Frontal cortex (tissue), 4 donors: ENCODE results near the gene POLE2. TPM values are rescaled to one million over a fixed set of nuclear protein-coding genes. Genes with fewer than 3 reads are reported as not detected.
"Not testable (repeated sequence)": the region's sequence is repeated elsewhere in the genome, so short reads cannot be mapped to it uniquely, and the experiment has no call there.

ENCODE experiments used
- DNase-seq, 2 donors: peaks; one replicate each; pipeline ENCODE4 v3.0.0; 2012; ENCODE audit warnings: low spot score in 2 of 2
- FAIRE-seq: peaks from 2 replicates; lab custom pipeline; 2012; peaks lifted over from hg19 to GRCh38; lab: Jason Lieb, UNC
- total RNA-seq: library from RNA; depleted of rRNA; stranded (reverse); fragments of >200 nt; gene quantifications from one replicate; pipeline ENCODE4 v1.2.3, GENCODE V29; 2014
- donor health status: control.
- donor health status: control.
- donor health status: control.

POLE2 gene, protein sequence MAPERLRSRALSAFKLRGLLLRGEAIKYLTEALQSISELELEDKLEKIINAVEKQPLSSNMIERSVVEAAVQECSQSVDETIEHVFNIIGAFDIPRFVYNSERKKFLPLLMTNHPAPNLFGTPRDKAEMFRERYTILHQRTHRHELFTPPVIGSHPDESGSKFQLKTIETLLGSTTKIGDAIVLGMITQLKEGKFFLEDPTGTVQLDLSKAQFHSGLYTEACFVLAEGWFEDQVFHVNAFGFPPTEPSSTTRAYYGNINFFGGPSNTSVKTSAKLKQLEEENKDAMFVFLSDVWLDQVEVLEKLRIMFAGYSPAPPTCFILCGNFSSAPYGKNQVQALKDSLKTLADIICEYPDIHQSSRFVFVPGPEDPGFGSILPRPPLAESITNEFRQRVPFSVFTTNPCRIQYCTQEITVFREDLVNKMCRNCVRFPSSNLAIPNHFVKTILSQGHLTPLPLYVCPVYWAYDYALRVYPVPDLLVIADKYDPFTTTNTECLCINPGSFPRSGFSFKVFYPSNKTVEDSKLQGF
- total RNA-seq = 5.3 TPM

DNA sequence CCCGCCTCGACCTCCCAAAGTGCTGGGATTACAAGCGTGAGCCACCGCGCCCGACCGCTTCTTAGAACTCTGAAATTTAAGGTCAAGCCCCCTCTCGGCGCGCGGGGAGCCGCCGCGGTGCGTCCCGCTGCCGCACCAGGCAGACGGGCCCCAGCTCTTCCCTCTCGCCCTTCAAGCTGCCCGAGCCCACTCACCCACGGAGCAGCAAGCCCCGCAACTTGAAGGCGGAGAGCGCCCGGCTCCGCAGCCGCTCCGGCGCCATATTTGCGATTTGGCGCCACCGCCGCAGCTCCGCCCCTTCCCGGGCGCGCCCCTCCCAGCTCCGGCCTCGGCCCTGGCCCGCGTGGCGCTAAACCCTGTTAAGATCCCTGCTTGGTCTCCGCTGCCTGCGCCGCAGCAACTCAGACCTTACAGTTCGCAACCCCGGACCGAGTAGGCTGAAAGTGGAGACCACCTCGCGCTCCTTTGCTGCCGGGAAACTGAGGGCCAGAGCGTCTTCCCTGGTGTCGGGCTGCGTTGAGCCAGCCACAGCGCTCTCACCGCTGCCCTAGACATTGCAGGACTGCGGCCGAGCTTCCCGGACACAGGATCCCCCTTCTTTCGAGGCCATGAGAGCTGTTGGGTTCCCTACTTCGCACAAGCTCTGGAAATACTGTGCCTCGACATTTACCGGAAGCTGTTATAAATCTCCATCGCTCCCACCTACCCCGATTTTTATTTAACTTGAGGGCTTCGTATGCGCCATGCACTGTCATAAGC lies at the start of gene POLE2:
TSS of gene POLE2 (minus strand) at position 273 of the 759 bp plus-strand sequence. CDS start at position 262, 11 bp downstream.
- DNase-seq = peak; percentile 63 to 74
- no peak for FAIRE-seq

GRCh38 chr14:49735669-49736068 lies 47.7 kb upstream of the POLE2 start:
- FAIRE-seq = not testable (repeated sequence)

GRCh38 chr14:49733836-49734235 lies 45.8 kb upstream of the POLE2 start:
- DNase-seq (no peak), FAIRE-seq (no peak)

More at GRCh38 chr14:49735669-49736068, 47.7 kb upstream of the POLE2 start:
- DNase-seq = not testable (repeated sequence)

DNA sequence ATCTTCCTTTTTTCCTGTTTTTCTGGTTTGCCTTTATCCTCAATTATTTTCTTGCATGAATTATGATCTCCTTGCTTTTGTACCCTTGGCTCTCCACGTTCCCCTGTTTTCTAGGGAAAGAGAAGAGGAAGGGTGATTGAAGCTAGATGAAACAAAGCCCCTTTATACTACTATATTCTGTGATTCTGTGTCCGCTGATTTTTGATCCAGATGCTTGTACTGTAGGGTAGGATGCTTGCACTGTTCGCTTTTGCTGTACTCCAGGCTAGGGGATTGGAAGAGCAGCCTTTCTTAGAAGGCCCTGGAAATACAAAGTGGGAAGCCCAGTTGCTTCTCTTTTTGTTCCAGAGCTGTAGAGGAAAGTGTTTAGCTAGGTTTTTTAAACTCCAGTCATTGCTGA lies 44.9 kb upstream of the POLE2 start:
- FAIRE-seq = no peak
- DNase-seq = peak; percentile 6 to 18

DNA sequence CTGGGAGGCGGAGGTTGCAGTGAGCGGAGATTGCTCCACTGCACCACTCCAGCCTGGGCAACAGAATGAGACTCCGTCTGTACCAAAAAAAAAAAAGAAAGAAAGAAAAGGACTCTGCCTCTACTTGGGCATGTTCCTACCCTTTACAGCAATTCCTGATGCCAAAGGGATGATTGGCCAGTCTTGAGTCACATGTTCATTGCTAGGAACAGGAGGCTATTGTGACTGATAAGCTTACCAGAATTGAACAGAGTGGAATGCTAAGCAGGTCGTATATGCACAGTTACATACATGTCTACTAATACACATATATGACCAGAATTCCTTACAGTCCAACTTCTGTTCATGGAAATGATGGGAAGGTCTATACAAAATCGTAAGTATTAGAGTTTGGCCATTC lies 39.2 kb upstream of the POLE2 start:
- no peak for FAIRE-seq
- DNase-seq = no peak

DNA sequence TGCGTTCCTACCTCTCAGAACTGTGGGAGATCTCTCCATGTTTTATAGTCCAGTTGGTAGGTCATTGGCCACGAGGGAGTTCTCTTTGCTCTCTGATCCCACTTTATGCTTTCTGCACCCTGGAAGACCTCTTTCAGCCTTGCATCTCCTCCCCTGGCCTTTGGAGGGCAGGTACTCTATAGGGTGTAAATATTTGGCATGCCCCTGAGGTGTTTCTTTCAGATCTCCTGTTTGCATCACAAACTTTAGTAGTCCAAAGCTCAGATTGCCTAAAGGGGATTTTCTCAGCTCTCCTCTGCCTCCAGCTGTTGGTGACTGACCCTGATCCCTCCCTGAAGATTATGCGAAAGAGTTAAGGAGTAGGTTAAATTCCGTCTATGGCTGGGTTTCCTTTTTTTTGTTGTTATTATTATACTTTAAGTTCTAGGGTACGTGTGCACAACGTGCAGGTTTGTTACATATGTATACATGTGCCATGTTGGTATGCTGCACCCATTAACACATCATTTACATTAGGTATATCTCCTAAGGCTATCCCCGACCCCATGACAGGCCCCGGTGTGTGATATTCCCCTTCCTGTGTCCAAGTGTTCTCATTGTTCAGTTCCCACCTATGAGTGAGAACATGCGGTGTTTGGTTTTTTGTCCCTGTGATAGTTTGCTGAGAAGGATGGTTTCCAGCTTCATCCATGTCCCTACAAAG lies 33.9 kb upstream of the POLE2 start:
- DNase-seq, FAIRE-seq: not testable (repeated sequence)

DNA sequence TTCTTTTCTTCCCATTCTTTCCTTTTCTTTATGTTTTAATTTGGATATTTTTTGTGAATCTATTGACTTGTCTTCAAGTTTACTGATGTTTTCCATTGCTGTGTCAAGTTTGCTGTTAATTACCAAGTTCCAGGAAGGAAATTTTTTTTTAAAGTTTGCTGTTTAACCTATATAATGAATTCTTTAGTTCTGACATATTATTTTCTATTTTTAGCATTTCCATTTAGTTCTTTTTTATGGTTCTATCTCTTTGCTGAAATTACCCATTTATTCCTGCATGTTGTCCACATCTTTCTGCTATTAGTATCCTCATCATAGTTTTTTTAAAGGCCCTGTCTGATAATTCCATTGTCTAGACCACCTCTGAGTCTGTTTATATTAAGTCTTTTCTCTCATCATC lies 32.7 kb upstream of the POLE2 start:
- FAIRE-seq = no peak
- no peak for DNase-seq

GRCh38 chr14:49710993-49711392 lies 23.0 kb upstream of the POLE2 start:
- FAIRE-seq, DNase-seq: not testable (repeated sequence)

DNA sequence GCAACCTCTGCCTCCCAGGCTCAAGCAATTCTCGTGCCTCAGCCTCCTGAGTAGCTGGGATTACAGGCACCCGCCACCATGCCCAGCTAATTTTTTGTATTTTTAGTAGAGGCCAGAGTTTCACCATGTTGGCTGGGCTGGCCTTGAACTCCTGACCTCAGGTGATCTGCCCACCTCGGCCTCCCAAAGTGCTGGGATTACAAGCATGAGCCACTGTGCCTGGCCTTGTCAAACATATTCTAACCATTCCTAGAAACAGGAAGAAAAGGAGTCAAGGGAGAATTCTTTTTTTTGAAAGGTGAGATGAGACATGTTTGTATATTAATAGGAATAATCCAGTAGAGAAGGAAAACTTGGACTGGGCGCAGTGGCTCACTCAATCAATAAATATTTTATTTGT lies 16.5 kb upstream of the POLE2 start:
- not testable (repeated sequence) for FAIRE-seq, DNase-seq

DNA sequence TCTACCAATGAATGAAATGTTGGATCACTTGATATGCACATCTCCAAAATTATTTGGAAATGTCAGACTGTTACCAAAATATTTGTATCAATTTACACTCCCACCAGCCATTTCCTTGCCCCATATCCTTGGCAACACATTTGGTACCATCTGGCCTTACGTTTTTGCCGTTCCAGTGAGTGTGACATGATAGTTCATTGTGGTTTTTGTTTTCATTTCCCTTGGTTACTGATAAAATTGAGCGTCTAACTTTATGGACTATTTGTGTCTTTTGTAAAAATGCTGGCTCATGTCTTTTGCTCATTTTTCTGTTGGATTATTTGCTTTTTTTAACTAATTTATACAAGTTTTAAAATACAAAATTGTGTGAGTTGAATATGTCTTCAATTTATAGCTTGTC lies 16.0 kb upstream of the POLE2 start:
- FAIRE-seq = no peak
- no peak for DNase-seq

DNA sequence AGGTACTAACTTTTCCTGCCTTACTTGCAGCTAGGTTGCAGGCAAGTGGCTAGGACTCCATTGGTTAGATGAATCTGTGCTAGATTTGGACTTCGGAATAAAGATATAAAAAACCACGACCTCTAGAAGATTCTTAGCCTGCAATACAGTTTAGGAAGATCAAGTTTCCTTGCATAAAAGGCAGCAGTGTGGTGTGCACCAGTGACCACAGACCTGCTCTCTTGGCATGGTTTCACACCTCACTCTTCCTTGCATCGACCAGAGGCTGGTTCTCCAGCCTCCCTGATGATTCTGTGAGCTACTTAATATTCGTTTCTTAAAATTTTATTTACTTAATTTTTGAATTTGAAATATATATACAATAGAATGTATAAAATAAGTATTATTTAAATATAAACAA lies 14.7 kb upstream of the POLE2 start:
- DNase-seq (no peak), FAIRE-seq (no peak)

DNA sequence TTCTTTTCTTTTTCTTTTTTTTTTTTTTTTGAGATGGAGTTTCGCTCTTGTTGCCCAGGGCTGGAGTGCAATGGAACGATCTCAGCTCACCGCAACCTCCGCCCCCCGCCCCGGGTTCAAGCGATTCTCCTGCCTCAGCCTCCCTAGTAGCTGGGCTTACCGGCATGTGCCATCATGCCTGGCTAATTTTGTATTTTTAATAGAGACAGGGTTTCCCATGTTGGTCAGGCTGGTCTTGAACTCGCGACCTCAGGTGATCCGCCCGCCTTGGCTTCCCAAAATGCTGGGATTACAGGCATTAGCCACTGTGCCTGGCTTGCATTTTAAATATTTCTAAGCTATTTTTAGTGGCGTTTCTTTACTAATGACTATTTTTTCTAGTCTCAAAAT lies 5.7 kb upstream of the POLE2 start:
- not testable (repeated sequence) for DNase-seq, FAIRE-seq

DNA sequence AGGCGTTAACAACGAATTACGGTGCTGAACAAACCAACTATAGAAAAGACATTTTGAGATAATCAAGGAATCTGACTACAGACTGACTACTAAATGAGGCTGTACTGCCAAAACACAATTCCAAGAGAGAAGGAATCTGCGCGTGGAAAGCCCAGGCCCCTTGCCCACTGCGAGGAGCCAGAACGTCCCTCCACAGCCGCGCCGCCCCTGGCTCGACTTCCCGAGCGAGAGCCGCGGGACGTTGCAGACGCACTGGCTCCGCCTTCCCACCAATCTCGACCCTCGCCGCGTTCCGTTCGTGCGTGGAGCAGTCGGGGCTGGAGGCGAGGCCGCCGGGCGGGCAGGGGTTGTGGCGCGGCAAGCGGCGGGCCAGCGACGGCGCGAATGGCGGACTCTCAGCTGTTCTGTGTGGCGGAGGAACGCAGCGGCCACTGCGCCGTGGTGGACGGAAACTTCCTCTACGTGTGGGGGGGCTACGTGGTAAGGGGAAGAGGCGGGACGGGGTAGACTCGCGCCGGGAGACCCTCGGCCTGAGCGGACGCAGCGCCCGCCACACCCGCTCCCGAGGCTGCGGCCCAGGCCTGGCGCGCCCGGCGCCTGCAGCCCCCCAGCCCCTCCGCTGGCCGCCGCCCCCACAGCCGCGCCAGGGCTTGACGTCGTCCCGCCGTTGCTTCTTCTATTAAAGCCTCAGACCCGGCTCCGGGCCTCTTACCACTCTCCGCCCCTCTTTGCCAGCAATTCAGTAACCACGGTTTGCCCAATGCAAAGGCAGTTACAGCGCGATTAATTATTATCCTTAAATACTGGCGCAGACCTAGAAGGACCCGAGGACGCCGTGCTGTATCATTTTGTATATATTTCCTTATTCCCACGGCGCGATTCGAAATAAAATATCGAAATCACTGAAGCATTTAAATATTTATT lies 5.1 kb upstream of the POLE2 start, which contains the start of gene KLHDC1:
TSS of gene KLHDC1 (plus strand) at position 310 of the 924 bp plus-strand sequence. CDS start at position 385, 75 bp downstream.
- DNase-seq (peak; percentile 77 to 82), FAIRE-seq (no peak)

GRCh38 chr14:49692193-49692757 lies 4.3 kb upstream of the POLE2 start:
- DNase-seq (no peak), FAIRE-seq (no peak)

- no peak for FAIRE-seq
- DNase-seq = no peak
These were observed 3.0 kb upstream of the POLE2 start for GRCh38 chr14:49691031-49691430.

DNA sequence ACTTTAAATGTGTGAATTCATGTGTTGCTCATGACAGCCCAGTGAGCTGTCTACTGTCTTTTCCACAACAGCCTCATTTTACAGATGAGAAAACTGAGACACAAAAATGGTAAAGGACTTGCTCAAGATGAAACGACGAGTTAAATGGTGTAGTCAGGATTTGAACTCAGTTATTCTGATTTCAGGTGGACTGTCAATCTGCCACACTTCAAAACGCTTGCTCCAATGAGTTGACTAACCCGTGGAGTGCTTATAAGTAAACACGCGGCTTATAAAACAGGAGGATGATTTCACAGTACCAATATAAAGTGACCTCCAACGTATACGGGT lies 652 bp upstream of the POLE2 start:
- DNase-seq = no peak
- no peak for FAIRE-seq

DNA sequence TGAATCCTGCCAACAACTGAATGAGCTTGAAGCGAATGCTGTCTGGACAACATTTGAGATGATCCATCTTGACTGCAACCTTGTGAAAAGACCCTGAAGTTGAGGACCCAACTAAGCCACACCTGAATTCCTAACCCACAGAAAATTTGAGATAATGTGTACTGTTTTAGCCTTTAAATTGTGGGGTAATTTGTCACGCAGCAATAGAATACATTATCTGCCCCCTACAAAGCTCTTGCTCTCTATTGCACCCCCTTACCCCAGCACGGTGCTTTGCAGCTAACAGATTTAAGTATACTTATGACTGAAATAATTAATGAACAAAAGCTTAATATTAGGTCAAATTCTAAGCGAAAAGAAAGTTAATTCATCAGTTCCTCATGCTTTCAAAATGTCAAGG lies 1.6 kb downstream of the POLE2 start:
- DNase-seq (no peak), FAIRE-seq (no peak)

DNA sequence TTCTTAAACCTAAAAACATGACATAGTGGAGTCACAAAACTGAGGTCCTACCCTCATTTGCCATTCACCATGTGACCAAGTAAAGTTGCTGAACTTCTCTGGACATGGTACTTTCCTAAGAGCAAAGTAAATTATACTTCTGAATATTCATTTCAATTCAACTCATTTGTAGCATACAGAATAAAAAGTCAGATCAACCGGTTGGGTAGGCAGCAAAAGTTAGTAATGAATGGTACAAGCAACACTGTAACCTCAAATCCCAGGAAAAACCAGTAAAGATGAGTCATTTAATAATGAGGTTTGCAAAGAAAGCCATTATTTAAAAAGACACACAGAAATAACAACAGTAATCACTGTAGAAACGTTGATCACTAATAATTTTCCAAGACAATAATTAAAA lies 8.7 kb downstream of the POLE2 start:
- FAIRE-seq (no peak), DNase-seq (no peak)

GRCh38 chr14:49677643-49678042 lies 10.4 kb downstream of the POLE2 start:
- DNase-seq (no peak), FAIRE-seq (no peak)
